Measurements from ENCODE around the gene EFNA4.

GRCh38 chr1:155018617-155019348 is 44.8 kb upstream of the EFNA4 start:
- no peak for TF ChIP-seq CTCF (conservative IDR thresholded peaks at IDR 0.05 in 1 of 2, IDR thresholded peaks at IDR 0.05 in 1 of 2; ENCODE audit: low read depth in 1 of 2, low read length in 2 of 2)
- TF ChIP-seq EZH2 (IDR thresholded peaks at IDR 0.05; ENCODE audit: low read length, missing control alignments) = no peak

All from fibroblast of lung (primary cell).